GM23338 (cell line): ENCODE measurements around the gene JHY.

Experiments used
- CREB1 ChIP-seq: fragments of 250-450 bp; sonication (Bioruptor Pico); IDR thresholded peaks from 2 replicates; pipeline ENCODE4 v1.5.0; 2020; ENCODE audit warnings: low read depth, mild to moderate bottlenecking, moderate library complexity
- EZH2 ChIP-seq: fragments of 200-600 bp; sonication (generic); IDR thresholded peaks from one replicate; pipeline ENCODE4 v1.8.0; 2017; ENCODE audit warnings: antibody characterized with exemption, mild to moderate bottlenecking, low read depth; ENCODE audit not compliant: unreplicated experiment
- EZH2phosphoT487 ChIP-seq: fragments of 200-600 bp; sonication (generic); IDR thresholded peaks from one replicate; pipeline ENCODE4 v1.8.1; 2018; ENCODE audit warnings: antibody characterized with exemption; ENCODE audit not compliant: unreplicated experiment
- JUNB ChIP-seq: IDR thresholded peaks from one replicate; pipeline ENCODE4 v1.6.1; 2016; ENCODE audit warnings: antibody characterized with exemption; ENCODE audit not compliant: unreplicated experiment
- NANOG ChIP-seq: IDR thresholded peaks from 2 replicates; pipeline ENCODE4 v1.6.1; 2016; ENCODE audit warnings: antibody characterized with exemption, borderline replicate concordance
- POLR2AphosphoS5 ChIP-seq: IDR thresholded peaks from 2 replicates; pipeline ENCODE4 v1.6.1; 2016; ENCODE audit warnings: antibody characterized with exemption, low read depth
- STAT1 ChIP-seq: IDR thresholded peaks from one replicate; pipeline ENCODE4 v1.6.1; 2016; ENCODE audit warnings: antibody characterized with exemption; ENCODE audit not compliant: unreplicated experiment
- ZNF331 ChIP-seq: fragments of 250-450 bp; sonication (Bioruptor Pico); IDR thresholded peaks from 2 replicates; pipeline ENCODE4 v1.5.0; 2020; ENCODE audit warnings: low read depth, mild to moderate bottlenecking, moderate library complexity
- TF ChIP-seq, protein P1 (sequence below), 2 experiments: fragments of 200-600 bp in 1 of 2; sonication (generic) in 1 of 2; conservative IDR thresholded peaks; 2 replicates each; pipeline versions ENCODE4 v1.5.1 to v1.6.1; 2016 to 2017; ENCODE audit warnings: antibody characterized with exemption in 2 of 2, low read depth in 2 of 2, mild to moderate bottlenecking in 2 of 2, moderate library complexity in 1 of 2
- TF ChIP-seq, protein P2 (sequence below): IDR thresholded peaks from one replicate; pipeline ENCODE4 v1.6.1; 2018; ENCODE audit warnings: antibody characterized with exemption; ENCODE audit not compliant: unreplicated experiment
- TF ChIP-seq, protein P3 (sequence below): fragments of 250-450 bp; sonication (Bioruptor Pico); IDR thresholded peaks from 2 replicates; pipeline ENCODE4 v1.5.0; 2020; ENCODE audit warnings: mild to moderate bottlenecking, moderate library complexity

DNA sequence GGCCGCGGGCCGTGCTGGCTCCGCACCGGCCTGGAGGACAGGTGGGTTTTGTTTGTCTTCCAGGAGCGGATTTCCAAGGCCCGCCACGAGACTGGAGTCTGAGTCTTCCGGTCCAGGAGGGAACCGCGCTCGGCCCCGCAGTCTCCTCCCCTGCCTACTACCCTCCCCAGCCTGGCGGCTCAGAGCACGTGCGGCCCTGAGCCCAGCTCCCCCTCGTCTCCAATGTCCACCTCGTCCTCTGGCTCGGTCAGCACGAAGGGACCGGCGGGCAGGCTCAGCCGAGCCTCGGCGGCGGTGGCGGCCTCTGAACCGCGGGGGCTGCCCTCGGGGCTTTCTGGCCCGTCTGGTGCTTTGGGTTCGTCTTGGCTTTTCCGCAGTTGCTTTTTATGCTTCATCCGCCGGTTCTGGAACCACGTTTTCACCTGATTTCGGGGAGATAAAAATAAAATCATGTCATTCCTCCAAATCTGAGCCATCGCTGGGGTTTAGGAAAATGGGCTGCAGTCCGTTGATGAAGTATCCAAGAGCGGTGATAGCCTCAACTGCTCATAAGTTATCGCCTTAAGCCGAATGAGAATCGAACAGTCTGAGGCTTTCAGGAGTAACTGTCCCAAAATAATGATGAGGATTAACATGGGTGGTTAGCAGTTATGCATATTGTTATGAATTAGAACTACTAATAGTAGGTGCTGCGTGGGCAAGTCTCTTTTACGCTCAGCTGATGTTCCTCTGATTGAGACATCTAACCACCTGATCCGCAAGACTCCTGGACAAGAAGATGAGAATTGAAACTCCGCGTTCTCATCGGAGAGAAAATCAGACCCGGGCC, 95.1 kb downstream of the JHY start:
- TF ChIP-seq, protein P1, sequence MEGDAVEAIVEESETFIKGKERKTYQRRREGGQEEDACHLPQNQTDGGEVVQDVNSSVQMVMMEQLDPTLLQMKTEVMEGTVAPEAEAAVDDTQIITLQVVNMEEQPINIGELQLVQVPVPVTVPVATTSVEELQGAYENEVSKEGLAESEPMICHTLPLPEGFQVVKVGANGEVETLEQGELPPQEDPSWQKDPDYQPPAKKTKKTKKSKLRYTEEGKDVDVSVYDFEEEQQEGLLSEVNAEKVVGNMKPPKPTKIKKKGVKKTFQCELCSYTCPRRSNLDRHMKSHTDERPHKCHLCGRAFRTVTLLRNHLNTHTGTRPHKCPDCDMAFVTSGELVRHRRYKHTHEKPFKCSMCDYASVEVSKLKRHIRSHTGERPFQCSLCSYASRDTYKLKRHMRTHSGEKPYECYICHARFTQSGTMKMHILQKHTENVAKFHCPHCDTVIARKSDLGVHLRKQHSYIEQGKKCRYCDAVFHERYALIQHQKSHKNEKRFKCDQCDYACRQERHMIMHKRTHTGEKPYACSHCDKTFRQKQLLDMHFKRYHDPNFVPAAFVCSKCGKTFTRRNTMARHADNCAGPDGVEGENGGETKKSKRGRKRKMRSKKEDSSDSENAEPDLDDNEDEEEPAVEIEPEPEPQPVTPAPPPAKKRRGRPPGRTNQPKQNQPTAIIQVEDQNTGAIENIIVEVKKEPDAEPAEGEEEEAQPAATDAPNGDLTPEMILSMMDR (conservative IDR thresholded peaks at IDR 0.05; ENCODE audit: low read depth in 2 of 2) = no peak
- TF ChIP-seq ZNF331 (no peak), POLR2AphosphoS5 (no peak), JUNB (no peak), EZH2 (peak; percentile 98), EZH2phosphoT487 (peak; percentile 90), NANOG (no peak), STAT1 (no peak), CREB1 (CRISPR knock-in tag) (no peak)
- TF ChIP-seq, protein P2, sequence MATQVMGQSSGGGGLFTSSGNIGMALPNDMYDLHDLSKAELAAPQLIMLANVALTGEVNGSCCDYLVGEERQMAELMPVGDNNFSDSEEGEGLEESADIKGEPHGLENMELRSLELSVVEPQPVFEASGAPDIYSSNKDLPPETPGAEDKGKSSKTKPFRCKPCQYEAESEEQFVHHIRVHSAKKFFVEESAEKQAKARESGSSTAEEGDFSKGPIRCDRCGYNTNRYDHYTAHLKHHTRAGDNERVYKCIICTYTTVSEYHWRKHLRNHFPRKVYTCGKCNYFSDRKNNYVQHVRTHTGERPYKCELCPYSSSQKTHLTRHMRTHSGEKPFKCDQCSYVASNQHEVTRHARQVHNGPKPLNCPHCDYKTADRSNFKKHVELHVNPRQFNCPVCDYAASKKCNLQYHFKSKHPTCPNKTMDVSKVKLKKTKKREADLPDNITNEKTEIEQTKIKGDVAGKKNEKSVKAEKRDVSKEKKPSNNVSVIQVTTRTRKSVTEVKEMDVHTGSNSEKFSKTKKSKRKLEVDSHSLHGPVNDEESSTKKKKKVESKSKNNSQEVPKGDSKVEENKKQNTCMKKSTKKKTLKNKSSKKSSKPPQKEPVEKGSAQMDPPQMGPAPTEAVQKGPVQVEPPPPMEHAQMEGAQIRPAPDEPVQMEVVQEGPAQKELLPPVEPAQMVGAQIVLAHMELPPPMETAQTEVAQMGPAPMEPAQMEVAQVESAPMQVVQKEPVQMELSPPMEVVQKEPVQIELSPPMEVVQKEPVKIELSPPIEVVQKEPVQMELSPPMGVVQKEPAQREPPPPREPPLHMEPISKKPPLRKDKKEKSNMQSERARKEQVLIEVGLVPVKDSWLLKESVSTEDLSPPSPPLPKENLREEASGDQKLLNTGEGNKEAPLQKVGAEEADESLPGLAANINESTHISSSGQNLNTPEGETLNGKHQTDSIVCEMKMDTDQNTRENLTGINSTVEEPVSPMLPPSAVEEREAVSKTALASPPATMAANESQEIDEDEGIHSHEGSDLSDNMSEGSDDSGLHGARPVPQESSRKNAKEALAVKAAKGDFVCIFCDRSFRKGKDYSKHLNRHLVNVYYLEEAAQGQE = no peak
- TF ChIP-seq, protein P3, sequence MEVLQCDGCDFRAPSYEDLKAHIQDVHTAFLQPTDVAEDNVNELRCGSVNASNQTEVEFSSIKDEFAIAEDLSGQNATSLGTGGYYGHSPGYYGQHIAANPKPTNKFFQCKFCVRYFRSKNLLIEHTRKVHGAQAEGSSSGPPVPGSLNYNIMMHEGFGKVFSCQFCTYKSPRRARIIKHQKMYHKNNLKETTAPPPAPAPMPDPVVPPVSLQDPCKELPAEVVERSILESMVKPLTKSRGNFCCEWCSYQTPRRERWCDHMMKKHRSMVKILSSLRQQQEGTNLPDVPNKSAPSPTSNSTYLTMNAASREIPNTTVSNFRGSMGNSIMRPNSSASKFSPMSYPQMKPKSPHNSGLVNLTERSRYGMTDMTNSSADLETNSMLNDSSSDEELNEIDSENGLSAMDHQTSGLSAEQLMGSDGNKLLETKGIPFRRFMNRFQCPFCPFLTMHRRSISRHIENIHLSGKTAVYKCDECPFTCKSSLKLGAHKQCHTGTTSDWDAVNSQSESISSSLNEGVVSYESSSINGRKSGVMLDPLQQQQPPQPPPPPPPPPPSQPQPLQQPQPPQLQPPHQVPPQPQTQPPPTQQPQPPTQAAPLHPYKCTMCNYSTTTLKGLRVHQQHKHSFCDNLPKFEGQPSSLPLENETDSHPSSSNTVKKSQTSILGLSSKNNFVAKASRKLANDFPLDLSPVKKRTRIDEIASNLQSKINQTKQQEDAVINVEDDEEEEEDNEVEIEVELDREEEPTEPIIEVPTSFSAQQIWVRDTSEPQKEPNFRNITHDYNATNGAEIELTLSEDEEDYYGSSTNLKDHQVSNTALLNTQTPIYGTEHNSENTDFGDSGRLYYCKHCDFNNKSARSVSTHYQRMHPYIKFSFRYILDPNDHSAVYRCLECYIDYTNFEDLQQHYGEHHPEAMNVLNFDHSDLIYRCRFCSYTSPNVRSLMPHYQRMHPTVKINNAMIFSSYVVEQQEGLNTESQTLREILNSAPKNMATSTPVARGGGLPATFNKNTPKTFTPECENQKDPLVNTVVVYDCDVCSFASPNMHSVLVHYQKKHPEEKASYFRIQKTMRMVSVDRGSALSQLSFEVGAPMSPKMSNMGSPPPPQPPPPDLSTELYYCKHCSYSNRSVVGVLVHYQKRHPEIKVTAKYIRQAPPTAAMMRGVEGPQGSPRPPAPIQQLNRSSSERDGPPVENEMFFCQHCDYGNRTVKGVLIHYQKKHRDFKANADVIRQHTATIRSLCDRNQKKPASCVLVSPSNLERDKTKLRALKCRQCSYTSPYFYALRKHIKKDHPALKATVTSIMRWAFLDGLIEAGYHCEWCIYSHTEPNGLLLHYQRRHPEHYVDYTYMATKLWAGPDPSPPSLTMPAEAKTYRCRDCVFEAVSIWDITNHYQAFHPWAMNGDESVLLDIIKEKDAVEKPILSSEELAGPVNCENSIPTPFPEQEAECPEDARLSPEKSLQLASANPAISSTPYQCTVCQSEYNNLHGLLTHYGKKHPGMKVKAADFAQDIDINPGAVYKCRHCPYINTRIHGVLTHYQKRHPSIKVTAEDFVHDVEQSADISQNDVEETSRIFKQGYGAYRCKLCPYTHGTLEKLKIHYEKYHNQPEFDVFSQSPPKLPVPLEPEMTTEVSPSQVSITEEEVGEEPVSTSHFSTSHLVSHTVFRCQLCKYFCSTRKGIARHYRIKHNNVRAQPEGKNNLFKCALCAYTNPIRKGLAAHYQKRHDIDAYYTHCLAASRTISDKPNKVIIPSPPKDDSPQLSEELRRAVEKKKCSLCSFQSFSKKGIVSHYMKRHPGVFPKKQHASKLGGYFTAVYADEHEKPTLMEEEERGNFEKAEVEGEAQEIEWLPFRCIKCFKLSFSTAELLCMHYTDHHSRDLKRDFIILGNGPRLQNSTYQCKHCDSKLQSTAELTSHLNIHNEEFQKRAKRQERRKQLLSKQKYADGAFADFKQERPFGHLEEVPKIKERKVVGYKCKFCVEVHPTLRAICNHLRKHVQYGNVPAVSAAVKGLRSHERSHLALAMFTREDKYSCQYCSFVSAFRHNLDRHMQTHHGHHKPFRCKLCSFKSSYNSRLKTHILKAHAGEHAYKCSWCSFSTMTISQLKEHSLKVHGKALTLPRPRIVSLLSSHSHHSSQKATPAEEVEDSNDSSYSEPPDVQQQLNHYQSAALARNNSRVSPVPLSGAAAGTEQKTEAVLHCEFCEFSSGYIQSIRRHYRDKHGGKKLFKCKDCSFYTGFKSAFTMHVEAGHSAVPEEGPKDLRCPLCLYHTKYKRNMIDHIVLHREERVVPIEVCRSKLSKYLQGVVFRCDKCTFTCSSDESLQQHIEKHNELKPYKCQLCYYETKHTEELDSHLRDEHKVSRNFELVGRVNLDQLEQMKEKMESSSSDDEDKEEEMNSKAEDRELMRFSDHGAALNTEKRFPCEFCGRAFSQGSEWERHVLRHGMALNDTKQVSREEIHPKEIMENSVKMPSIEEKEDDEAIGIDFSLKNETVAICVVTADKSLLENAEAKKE (CRISPR knock-in tag) = no peak
